Motor neuron (in vitro differentiated cells): Measurements from ENCODE around the gene SUCO. TPM values are rescaled to one million over a fixed set of nuclear protein-coding genes. Genes with fewer than 3 reads are reported as not detected.
A peak's percentile ranks its signal among the peaks of the same experiment; 100 is the strongest.
"Not testable (repeated sequence)": the region's sequence is repeated elsewhere in the genome, so short reads cannot be mapped to it uniquely, and the experiment has no call there.

ENCODE experiments used
- ATAC-seq, 8 experiments: fragments of 200-7000 bp; cut with Tn5 transposase; replicated peaks in 6 of 8; 2 replicates each; pipeline ENCODE4 v1.8.0; 2021; ENCODE audit warnings: mild to moderate bottlenecking in 8 of 8, moderate library complexity in 8 of 8
- H3K27ac ChIP-seq, 2 donors: fragments of 250-450 bp; sonication (Bioruptor Pico); 2 replicates each; pipeline ENCODE4 v1.9.0; 2021; ENCODE audit warnings: antibody characterized with exemption in 2 of 2, mild to moderate bottlenecking in 2 of 2, moderate library complexity in 1 of 2
- H3K4me1 ChIP-seq, 2 donors: fragments of 250-450 bp; sonication (Bioruptor Pico); replicated peaks in 1 of 2; 2 replicates each; pipeline ENCODE4 v1.6.1; 2021; ENCODE audit warnings: antibody characterized with exemption in 2 of 2, mild to moderate bottlenecking in 2 of 2, moderate library complexity in 1 of 2
- H3K4me3 ChIP-seq, 5 donors: fragments of 250-450 bp; sonication (Bioruptor Pico); 2 replicates each; pipeline ENCODE4 v1.9.0; 2021; ENCODE audit warnings: antibody characterized with exemption in 5 of 5, mild to moderate bottlenecking in 5 of 5, moderate library complexity in 4 of 5
- WGBS, 10 experiments: fragments of 450-650 bp; shearing (Covaris generic); methylation state at CpG; one replicate each; pipeline ENCODE4 v1.0.0; 2022; 5-methylcytosine and 5-hydroxymethylcytosine counted together
- in situ Hi-C, 9 experiments: fragments of 400-800 bp; cut with MboI; loops; one replicate each; pipeline ENCODE4 v1.15.0; 2021; ENCODE audit warnings: low sequenced_read_pairs in 9 of 9, low pct_unique_long_range_greater_than_20kb in 2 of 9; ENCODE audit not compliant: unreplicated experiment in 9 of 9
- total RNA-seq, 8 experiments: library from RNA; unstranded; fragments of 300-600 nt; gene quantifications; 2 replicates each; pipeline versions ENCODE4 v1.2.3 to v1.2.4, GENCODE V29; 2022

SUCO gene
- total RNA-seq, 8 experiments from 2014 or later, result 26.1 to 532 (median 107) TPM

DNA sequence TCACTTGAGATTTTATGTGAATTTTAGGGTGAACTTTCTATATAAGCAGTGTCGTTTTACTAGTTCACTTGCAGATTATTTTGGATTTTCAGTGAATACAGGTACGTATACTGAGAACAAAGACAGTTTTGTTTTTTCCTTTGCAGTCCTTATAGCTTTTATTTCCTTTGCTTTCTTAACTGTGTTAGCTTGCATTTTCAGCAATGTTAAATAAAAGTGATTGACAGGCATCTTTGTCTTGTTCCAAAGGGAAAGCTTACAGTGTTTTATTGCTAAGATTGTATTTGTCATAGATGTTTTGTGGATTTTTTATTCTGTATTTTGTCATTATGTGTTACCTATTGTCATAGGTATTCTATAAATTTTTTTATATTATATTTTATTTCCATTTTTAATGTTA lies 72.7 kb downstream of the SUCO start:
- ATAC-seq, result no peak
- 79 to 100% (median 100%) methylated on average over 1 to 2 of the region's 2 CpGs for WGBS, 10 experiments
- Histone ChIP-seq H3K4me1 (no peaks in the 10 kb centered on the region), H3K27ac (no peak overlapping the region), H3K4me3 (no peak overlapping the region)
- in situ Hi-C loops, result loop anchor here in 1 of 9 experiments (25.0 kb wide), 1 partner anchor 107 kb away; no protein-coding TSS in a partner anchor

DNA sequence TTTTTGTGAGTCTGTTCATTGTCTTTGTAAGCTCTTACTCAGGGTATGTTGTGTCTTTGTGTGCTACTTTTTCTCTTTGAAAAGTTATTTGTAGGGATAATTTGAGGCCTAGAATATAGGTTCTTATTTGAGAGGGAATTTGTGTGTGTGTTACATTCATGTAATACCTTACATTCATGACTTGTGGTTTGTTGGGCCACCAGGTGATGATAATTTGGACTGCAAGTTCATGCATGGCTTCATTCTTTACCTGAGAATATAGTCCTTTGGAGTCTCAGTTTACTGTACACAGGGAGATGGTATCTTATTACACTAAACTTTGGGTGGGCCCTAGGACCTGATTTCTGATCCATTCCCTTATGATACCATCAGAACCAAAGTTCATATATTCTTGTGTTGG lies 74.2 kb downstream of the SUCO start:
- in situ Hi-C loops, result loop anchor here in 1 of 9 experiments (25.0 kb wide), 1 partner anchor 105 kb away; no protein-coding TSS in a partner anchor
- no peaks in the 10 kb centered on the region for H3K4me1 ChIP-seq
- no peak overlapping the region for H3K27ac ChIP-seq
- no peak overlapping the region for H3K4me3 ChIP-seq
- no peak for ATAC-seq

DNA sequence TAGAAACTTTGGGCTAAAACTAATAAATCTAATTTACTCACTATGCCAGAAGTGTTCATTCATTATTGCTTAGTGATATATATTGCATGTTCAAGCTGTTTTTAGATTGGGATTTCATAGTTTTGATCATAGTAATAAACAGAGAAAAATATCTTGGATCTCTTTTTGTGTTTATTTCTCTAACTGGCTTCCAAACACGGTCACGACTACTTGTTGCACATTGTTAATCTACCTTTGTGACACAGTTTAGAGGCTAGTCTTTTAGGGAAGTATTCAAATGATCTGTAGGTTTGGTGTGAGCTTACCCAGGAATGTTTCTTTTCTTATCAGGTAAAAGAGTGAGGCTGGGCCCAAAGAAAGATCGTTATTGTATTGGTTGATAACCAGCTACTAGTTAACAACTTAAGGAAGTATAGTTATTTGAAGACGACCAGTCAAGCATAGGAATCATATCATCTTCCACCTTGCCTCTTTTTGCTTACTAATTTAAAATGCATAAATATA lies 75.2 kb downstream of the SUCO start:
- in situ Hi-C loops, result loop anchor here in 1 of 9 experiments (25.0 kb wide), 1 partner anchor 104 kb away; no protein-coding TSS in a partner anchor
- no peak for ATAC-seq
- no peak overlapping the region for H3K4me3 ChIP-seq
- 67 to 100% (median 94%) methylated on average over 1 to 4 of the region's 4 CpGs for WGBS, 10 experiments
- H3K4me1 ChIP-seq, result no peaks in the 10 kb centered on the region
- no peak overlapping the region for H3K27ac ChIP-seq

DNA sequence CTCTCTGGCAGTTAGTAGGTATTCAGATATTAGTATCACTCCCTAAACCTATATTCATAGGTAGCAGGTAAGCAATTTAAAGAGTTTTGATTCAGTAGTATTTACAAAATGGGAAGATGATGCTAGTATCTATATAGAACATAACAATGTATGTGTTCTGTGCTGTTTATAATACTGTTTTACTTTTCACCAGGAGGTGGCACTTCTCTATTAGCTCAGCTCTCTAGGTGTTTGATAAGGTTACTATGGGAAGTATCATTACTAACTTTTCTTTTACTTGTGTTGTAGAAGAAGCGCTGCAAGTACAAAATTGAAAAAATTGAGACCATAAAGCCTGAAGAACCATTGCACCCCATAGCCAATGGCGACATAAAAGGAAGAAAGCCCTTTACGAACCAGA lies 76.6 kb downstream of the SUCO start:
- Histone ChIP-seq H3K27ac (no peak overlapping the region), H3K4me1 (no peaks in the 10 kb centered on the region), H3K4me3 (no peak overlapping the region)
- in situ Hi-C loops, result loop anchor here in 1 of 9 experiments (25.0 kb wide), 1 partner anchor 103 kb away; no protein-coding TSS in a partner anchor
- 90 to 100% (median 100%) methylated on average over 1 to 3 of the region's 3 CpGs; no CpG with 5 or more reads in 3 of the 10 experiments for WGBS, 10 experiments
- ATAC-seq, result peak in 4 of 8 experiments; percentile 33 to 57 (median 44)

DNA sequence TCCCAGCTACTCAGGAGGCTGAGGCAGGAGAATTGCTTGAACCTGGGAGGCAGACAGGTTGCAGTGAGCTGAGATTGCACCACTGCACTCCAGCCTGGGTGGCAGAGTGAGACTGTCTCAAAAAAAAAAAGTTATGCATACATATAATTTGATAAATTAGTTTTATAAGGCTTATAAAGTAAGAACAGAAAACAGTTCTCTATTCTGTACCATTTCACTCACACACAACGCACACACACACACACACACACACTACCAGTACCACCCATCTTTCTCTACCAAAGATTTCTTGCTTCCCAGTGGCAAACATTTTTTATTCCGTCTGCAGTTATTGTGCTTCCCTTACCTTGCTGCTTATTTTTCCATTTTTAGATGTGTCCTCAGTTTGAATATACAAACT lies 79.5 kb downstream of the SUCO start:
- 80 to 100% (median 94%) methylated on average over 1 to 2 of the region's 2 CpGs; no CpG with 5 or more reads in 1 of the 10 experiments for WGBS, 10 experiments
- Histone ChIP-seq H3K27ac (no peak overlapping the region), H3K4me1 (no peaks in the 10 kb centered on the region), H3K4me3 (no peak overlapping the region)
- ATAC-seq, result no peak
- in situ Hi-C loops, result loop anchor here in 1 of 9 experiments (25.0 kb wide), 1 partner anchor 100 kb away; no protein-coding TSS in a partner anchor

DNA sequence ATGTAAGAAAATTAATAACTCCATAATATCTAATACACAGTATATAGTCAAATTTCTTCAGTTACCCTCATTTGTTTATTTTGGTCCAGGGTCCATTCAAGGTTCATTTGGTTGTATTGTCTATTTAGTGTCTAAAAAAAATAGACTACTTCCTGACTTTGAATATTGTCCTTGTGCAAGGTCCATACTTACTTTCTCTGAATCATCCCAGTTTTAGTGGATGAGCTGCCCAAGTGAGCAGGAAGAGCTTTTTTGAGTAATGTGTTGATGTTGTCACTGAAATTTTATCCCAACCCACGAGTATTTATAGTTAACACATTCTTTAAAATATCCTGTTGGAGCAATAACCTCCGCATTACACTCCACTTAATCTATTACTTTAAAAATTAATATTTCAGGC lies 80.3 kb downstream of the SUCO start:
- no peak for ATAC-seq
- in situ Hi-C loops, result loop anchor here in 1 of 9 experiments (25.0 kb wide), 1 partner anchor 99 kb away; no protein-coding TSS in a partner anchor
- WGBS, 10 experiments, result 72 to 100% (median 94%) methylated on average over 1 to 2 of the region's 2 CpGs; no CpG with 5 or more reads in 1 of the 10 experiments

DNA sequence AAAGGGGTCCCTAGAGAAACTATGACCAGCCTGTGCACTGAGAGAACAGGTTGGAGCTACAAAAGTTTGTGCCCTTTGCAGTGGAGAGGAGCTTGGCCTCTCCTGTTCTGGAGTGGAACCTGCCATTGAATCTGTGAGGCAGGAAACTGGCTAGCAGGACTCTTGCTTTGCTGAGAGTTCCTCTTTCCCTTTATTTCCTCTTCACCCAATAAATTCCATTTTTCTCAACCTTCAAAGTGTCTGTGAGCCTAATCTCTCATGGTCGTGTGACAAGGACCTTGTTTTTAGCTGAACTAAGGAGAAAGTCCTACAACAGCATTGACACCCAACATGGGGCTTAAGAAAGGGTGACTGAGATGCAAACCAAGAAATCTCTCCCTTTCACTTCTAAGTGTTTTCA lies 83.2 kb downstream of the SUCO start:
- Histone ChIP-seq H3K4me1 (no peaks in the 10 kb centered on the region), H3K27ac (no peak overlapping the region), H3K4me3 (no peak overlapping the region)
- in situ Hi-C loops, result loop anchor here in 1 of 9 experiments (25.0 kb wide), 1 partner anchor 96 kb away; no protein-coding TSS in a partner anchor
- 0 to 86% (median 65%) methylated on average over 1 of the region's 1 CpG; no CpG with 5 or more reads in 2 of the 10 experiments for WGBS, 10 experiments
- ATAC-seq, result no peak

More for the DNA sequence above, 80.3 kb downstream of the SUCO start:
- no peak overlapping the region for H3K4me3 ChIP-seq
- H3K27ac ChIP-seq, result no peak overlapping the region
- H3K4me1 ChIP-seq, result no peaks in the 10 kb centered on the region

DNA sequence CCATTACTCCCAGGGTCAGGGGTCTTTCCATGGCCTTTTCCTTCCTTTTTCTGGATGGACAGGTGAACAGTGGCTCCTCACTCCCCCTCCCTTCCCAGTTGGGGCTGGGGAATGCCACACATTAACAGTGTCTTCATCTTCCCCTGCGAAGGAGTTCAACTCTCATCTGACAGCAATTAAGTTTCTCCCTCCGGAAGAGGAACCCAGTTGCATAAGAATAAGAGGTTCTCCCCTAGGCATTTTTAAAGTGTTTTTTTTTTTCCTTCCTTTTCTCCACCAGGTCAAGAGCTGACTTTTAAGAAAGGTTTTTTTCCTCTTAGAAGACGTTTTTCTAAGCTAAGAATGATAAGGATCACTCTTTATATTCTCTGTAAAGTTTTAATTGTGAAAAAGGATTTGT lies 83.7 kb downstream of the SUCO start:
- no peaks in the 10 kb centered on the region for H3K4me1 ChIP-seq
- H3K4me3 ChIP-seq, result no peak overlapping the region
- no peak for ATAC-seq
- in situ Hi-C loops, result loop anchor here in 1 of 9 experiments (25.0 kb wide), 1 partner anchor 96 kb away; no protein-coding TSS in a partner anchor
- no peak overlapping the region for H3K27ac ChIP-seq
- WGBS, 10 experiments, result 0 to 71% (median 46%) methylated on average over 1 to 3 of the region's 3 CpGs

DNA sequence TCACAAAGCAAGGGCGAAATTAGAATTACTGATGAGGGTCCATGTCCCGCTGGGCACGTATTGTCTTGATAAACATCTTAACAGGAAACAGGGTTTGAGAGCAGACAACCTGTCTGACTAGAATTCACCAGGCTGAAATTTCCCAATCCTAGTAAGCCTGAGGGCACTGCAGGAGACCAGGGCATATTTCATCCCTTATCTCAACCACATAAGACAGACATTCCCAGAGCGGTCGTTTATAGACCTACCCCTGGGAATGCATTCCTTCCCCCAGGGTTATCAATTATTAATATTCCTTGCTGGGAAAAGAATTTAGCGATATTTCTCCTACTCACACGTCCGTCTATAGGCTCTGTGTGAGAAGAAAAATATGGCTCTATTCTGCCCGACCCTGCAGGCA lies 87.7 kb downstream of the SUCO start:
- in situ Hi-C loops, result loop anchor here in 1 of 9 experiments (25.0 kb wide), 1 partner anchor 92 kb away; no protein-coding TSS in a partner anchor
- H3K4me1 ChIP-seq, H3K4me3 ChIP-seq, H3K27ac ChIP-seq, ATAC-seq: not testable (repeated sequence)
- WGBS, 10 experiments, result 67 to 95% (median 90%) methylated on average over 1 to 8 of the region's 9 CpGs; no CpG with 5 or more reads in 2 of the 10 experiments

DNA sequence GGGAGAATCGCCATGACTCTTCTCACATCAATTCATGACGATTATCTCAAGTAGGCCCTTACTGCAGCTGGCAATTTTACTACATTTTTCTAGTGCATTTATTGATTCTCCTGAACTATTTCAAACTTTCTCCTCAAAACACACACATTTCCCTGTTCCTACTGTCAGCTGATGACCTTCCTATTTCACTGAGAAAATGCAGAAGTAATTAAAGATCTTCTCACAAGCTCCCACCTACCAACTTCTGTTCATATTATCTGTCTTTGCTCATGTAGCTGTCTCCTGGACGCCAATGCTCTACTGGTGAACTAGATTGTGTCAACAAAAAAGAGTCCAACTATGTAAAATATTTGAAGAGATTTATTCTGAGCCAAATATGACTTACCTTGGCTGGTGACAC lies 89.6 kb downstream of the SUCO start:
- WGBS, 10 experiments, result 29 to 100% (median 85%) methylated on average over 1 to 3 of the region's 3 CpGs; no CpG with 5 or more reads in 1 of the 10 experiments
- Histone ChIP-seq H3K4me3 (no peak overlapping the region), H3K4me1 (no peaks in the 10 kb centered on the region), H3K27ac (no peak overlapping the region)
- ATAC-seq, result no peak
- in situ Hi-C loops, result loop anchor here in 1 of 9 experiments (25.0 kb wide), 1 partner anchor 90 kb away; no protein-coding TSS in a partner anchor

DNA sequence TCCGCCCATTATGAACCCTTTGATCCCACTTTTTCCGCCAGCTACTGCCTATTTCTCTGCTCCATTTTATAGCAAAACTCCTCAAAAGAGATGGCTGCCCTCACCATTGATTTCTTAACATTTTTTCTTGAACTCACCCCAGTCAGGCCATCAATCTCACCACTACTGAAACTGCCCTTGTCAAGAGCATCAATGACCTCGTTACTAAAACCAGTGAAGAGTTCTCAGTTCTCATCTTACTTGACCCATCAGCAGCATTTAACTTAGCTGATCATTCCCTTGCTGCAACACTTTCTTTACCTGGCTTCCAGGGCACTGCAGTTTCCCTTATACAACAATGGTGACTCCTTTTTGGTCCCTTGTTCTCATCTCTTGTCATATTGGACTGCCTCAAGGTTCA lies 90.8 kb downstream of the SUCO start:
- Histone ChIP-seq H3K4me3 (no peak overlapping the region), H3K4me1 (no peaks in the 10 kb centered on the region), H3K27ac (no peak overlapping the region)
- 44 to 95% (median 80%) methylated on average over 2 to 3 of the region's 3 CpGs; no CpG with 5 or more reads in 1 of the 10 experiments for WGBS, 10 experiments
- in situ Hi-C loops, result loop anchor here in 1 of 9 experiments (25.0 kb wide), 1 partner anchor 89 kb away; no protein-coding TSS in a partner anchor
- ATAC-seq, result no peak

DNA sequence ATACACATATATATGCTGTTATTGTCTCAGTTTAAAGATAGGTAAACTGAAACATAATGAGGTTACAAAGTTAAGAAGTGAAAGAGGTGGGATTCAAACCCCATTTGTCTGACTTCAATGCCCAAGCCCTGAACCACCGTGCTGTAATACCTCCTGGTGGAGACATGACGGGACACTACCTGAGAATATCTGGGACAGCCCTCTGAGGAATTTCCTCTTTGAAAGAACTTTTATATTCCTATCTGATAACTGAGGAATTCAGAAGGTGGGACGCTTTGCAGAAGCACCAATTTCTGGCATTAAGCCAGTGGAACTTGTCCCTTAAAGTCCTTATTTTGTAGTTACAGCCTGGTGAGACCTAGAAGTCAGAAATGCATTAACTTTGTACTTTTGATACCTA lies 93.9 kb downstream of the SUCO start:
- H3K4me3 ChIP-seq, result no peak overlapping the region
- in situ Hi-C loops, result no loop called here
- H3K27ac ChIP-seq, result no peak overlapping the region
- no peaks in the 10 kb centered on the region for H3K4me1 ChIP-seq
- ATAC-seq, result no peak
- 34 to 92% (median 76%) methylated on average over 1 to 3 of the region's 3 CpGs for WGBS, 10 experiments

DNA sequence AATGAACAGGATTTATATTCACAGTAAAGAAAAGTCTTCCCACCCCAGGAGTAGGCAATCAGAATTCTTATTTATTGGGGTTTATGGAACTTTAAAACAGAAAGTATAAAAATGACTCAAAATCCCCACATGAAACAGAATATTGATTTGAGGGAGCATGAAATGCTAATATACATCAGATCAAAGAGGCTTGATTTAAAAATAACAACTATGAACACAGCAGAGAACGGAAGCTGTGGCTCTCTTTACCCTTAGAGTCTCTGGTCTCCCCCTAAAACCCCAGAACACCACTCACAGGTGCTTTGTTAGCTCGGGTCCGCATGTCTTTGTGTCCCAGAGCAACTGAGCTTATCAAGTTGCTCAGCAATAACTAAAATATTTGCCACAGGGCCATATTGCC lies 94.8 kb downstream of the SUCO start:
- peak in 1 of 8 experiments; percentile 15 for ATAC-seq
- Histone ChIP-seq H3K4me1 (no peaks in the 10 kb centered on the region), H3K4me3 (no peak overlapping the region), H3K27ac (no peak overlapping the region)
- in situ Hi-C loops, result no loop called here
- WGBS, 10 experiments, result 52 to 97% (median 78%) methylated on average over 2 to 3 of the region's 3 CpGs; no CpG with 5 or more reads in 4 of the 10 experiments
